Sigmoid colon (tissue), 7 donors: ENCODE data around the gene COX6A1. TPM values are rescaled to one million over a fixed set of nuclear protein-coding genes. Genes with fewer than 3 reads are reported as not detected.
A peak's percentile ranks its signal among the peaks of the same experiment; 100 is the strongest.

Experiments used
- DNase-seq: peaks from one replicate; pipeline ENCODE4 v3.0.0-alpha.2; 2019
- H3K27ac ChIP-seq, 4 donors: fragments of 200-600 bp; sonication (generic); one replicate each; pipeline ENCODE4 v1.5.1; 2016 to 2019; ENCODE audit warnings: mild to moderate bottlenecking in 1 of 4
- H3K27me3 ChIP-seq, 3 donors: fragments of 200-600 bp; sonication (generic); one replicate each; pipeline ENCODE4 v1.5.1; 2019; ENCODE audit warnings: mild to moderate bottlenecking in 1 of 3
- H3K36me3 ChIP-seq, 4 donors: fragments of 200-600 bp; sonication (generic); one replicate each; pipeline ENCODE4 v1.5.1; 2016 to 2019
- H3K4me1 ChIP-seq, 4 donors: fragments of 200-600 bp; sonication (generic); one replicate each; pipeline ENCODE4 v1.5.1; 2017 to 2019
- H3K4me3 ChIP-seq, 4 donors: fragments of 200-600 bp; sonication (generic); one replicate each; pipeline ENCODE4 v1.5.1; 2017 to 2019; ENCODE audit warnings: mild to moderate bottlenecking in 2 of 4, moderate library complexity in 1 of 4
- H3K9me3 ChIP-seq, 4 donors: fragments of 200-600 bp in 3 of 4; sonication (generic) in 3 of 4; one replicate each; pipeline versions ENCODE4 v1.5.1 to v1.6.1; 2013 to 2019
- CTCF ChIP-seq, 4 experiments: fragments of 450-650 bp in 3 of 4; fragments of 200-600 bp in 1 of 4; IDR thresholded peaks; one replicate each; pipeline ENCODE4 v1.5.1; 2016 to 2019; ENCODE audit warnings: antibody characterized with exemption in 4 of 4, mild to moderate bottlenecking in 3 of 4, moderate library complexity in 2 of 4
- EP300 ChIP-seq, 4 donors: sonication (generic); formaldehyde crosslinking; IDR thresholded peaks; one replicate each; pipeline ENCODE4 v1.6.1; 2017; ENCODE audit warnings: antibody characterized with exemption in 4 of 4
- POLR2A ChIP-seq, 2 donors: fragments of 450-650 bp; IDR thresholded peaks; one replicate each; pipeline ENCODE4 v1.6.1; 2016; ENCODE audit warnings: antibody characterized with exemption in 2 of 2, mild to moderate bottlenecking in 2 of 2, moderate library complexity in 2 of 2
- POLR2AphosphoS5 ChIP-seq, 4 donors: sonication (generic); formaldehyde crosslinking; IDR thresholded peaks; one replicate each; pipeline ENCODE4 v1.6.1; 2017; ENCODE audit warnings: antibody characterized with exemption in 4 of 4
- WGBS, 2 donors: extraction: QIAGEN DNeasy Blood & Tissue Kit; methylation state at CpG; one replicate each; pipeline ENCODE4 v1.1.7; 2013; 5-methylcytosine and 5-hydroxymethylcytosine counted together
- intact Hi-C: fragments of 100-400 bp; cut with DNase I; formaldehyde crosslinking; loops from one replicate; pipeline ENCODE4 v1.15.1; 2023
- polyA plus RNA-seq, 3 donors: library from polyadenylated mRNA; stranded (reverse); fragments of 200-250 nt; gene quantifications; one replicate each; pipeline ENCODE4 v1.2.3, GENCODE V29; 2013
- total RNA-seq, 4 donors: library from RNA; depleted of rRNA; stranded (reverse); fragments of >200 nt; gene quantifications; one replicate each; pipeline ENCODE4 v1.1.0, GENCODE V29; 2016
- donor health status: healthy with polysubstance abuse.
- donor health status: Bipolar disorder and iron deficiency.
- donor health status: healthy.

The COX6A1 gene
- total and polyA plus RNA-seq, 7 donors: 432 to 1,413 (median 633) TPM

DNA sequence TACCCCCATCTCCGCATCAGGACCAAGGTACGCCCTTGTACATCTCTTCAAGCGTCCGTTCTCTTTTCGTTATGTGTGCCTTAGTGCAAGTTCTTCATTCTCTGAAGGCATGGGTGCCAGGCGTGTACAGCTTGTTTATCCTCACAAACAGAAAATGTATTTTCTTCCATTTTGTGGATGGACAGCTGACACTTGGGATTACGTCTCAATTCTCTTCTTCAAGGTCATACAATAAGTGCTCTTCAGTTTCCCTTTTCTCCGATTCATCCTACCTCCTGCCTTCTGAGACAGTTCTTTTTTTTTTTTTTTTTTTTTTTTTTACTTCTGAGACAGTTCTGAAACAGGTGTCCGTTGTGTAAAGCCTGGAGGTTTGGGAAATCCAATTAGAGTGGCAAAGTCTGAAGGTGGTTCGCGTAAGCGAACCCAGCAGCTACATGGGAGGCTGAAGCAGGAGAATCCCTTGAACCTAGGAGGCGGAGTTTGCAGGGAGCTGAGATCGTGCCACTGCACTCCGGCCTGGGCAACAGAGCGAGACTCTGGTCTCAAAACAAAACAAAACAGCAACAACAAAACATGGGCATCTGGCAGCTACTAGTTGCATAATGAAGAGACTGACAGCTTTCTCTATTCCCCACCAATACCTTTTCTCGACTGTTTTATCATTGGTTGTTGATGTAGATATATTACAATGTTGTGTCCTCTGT lies 734 bp downstream of the COX6A1 start:
- Histone ChIP-seq H3K27me3 (no peaks in the 10 kb centered on the region), H3K4me1 (peaks cover 0 to 26% (median 19%) of the 10 kb centered on the region in 4 donors), H3K9me3 (no peaks in the 10 kb centered on the region), H3K36me3 (peaks cover 0 to 36% (median 15%) of the 10 kb centered on the region in 4 donors), H3K4me3 (peak overlapping the region; percentile 68 to 87 (median 74)), H3K27ac (peak overlapping the region; percentile 82 to 92 (median 86))
- intact Hi-C loops: loop anchor here (2.0 to 10.0 kb wide), 3 partner anchors 30 to 276 kb away; partner anchors contain the start of genes RNF10, SRSF9 and UNC119B
- TF ChIP-seq CTCF (IDR thresholded peaks at IDR 0.05) (no peak), POLR2A (IDR thresholded peaks at IDR 0.05) (no peak), EP300 (IDR thresholded peaks at IDR 0.05) (no peak), POLR2AphosphoS5 (IDR thresholded peaks at IDR 0.05) (no peak)
- WGBS, 2 donors: 15 to 37% methylated on average over 17 of the region's 17 CpGs
- no peak for DNase-seq

- DNase-seq: no peak
- Histone ChIP-seq H3K4me1 (peaks cover 0 to 30% (median 21%) of the 10 kb centered on the region in 4 donors), H3K9me3 (no peaks in the 10 kb centered on the region), H3K27me3 (no peaks in the 10 kb centered on the region), H3K27ac (peak overlapping the region in 3 of 4 donors; percentile 31 to 92 (median 87)), H3K4me3 (no peak overlapping the region), H3K36me3 (peaks cover 0 to 47% (median 24%) of the 10 kb centered on the region in 4 donors)
- no peak for TF ChIP-seq POLR2AphosphoS5 (IDR thresholded peaks at IDR 0.05)
- no peak for TF ChIP-seq POLR2A (IDR thresholded peaks at IDR 0.05)
- peak in 3 of 4 experiments; percentile 12 to 60 (median 29) for TF ChIP-seq CTCF (IDR thresholded peaks at IDR 0.05)
- TF ChIP-seq EP300 (IDR thresholded peaks at IDR 0.05): no peak
- intact Hi-C loops: loop anchor here (2.0 to 10.0 kb wide), 3 partner anchors 29 to 275 kb away; partner anchors contain the start of genes RNF10, SRSF9 and UNC119B
- 5 to 13% methylated on average over 6 of the region's 6 CpGs for WGBS, 2 donors
Measured at GRCh38 chr12:120439646-120440247, 1.8 kb downstream of the COX6A1 start.

DNA sequence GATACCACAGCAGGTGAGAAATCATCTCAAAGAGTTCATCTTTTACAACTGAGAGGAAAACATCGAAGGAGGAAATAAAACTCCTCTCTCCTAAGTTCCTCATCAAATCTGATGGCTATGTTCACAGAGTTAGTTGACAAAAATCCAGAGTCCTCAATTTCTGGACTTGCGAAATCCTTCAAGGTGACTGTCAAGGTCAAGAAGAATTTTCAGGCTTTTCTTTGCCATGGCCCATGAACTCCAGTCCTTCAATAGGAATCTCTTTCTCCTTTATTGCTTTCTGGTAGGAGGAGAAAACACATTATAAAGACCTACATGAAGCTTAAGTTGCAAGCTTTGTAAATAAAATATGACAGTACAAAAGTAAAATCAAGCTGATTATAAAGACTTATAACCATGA lies 6.8 kb downstream of the COX6A1 start:
- peak overlapping the region in 2 of 4 donors; percentile 2 to 95 for H3K27ac ChIP-seq

More for the DNA sequence above, 6.8 kb downstream of the COX6A1 start:
- no peak for DNase-seq
- peaks cover 0 to 57% (median 24%) of the 10 kb centered on the region in 4 donors for H3K36me3 ChIP-seq
- H3K27me3 ChIP-seq: no peaks in the 10 kb centered on the region
- peaks cover 0 to 39% (median 29%) of the 10 kb centered on the region in 4 donors for H3K4me1 ChIP-seq
- H3K4me3 ChIP-seq: no peak overlapping the region
- 67 to 87% methylated on average over 2 of the region's 2 CpGs for WGBS, 2 donors
- TF ChIP-seq EP300 (IDR thresholded peaks at IDR 0.05) (no peak), POLR2AphosphoS5 (IDR thresholded peaks at IDR 0.05) (no peak), POLR2A (IDR thresholded peaks at IDR 0.05) (no peak), CTCF (IDR thresholded peaks at IDR 0.05) (no peak)
- no peaks in the 10 kb centered on the region for H3K9me3 ChIP-seq
- intact Hi-C loops: no loop called here
